GM12892 (cell line): ENCODE measurements around the gene NUP50.

ENCODE experiments used
- DNase-seq: peaks from one replicate; pipeline ENCODE4 v3.0.0; 2011; ENCODE audit not compliant: insufficient read length
- FAIRE-seq: peaks from 2 replicates; lab custom pipeline; 2011; peaks lifted over from hg19 to GRCh38; lab: Jason Lieb, UNC
- POLR2A ChIP-seq: IDR thresholded peaks from 2 replicates; pipeline ENCODE4 v1.6.1; 2011; ENCODE audit warnings: low read depth, low read length, control low read depth
- POLR2AphosphoS5 ChIP-seq: IDR thresholded peaks from 2 replicates; pipeline ENCODE4 v1.6.1; 2011; ENCODE audit warnings: low read depth, low read length, control low read depth
- TAF1 ChIP-seq: IDR thresholded peaks from 2 replicates; pipeline ENCODE4 v1.6.1; 2011; ENCODE audit warnings: low read depth, mild to moderate bottlenecking, control low read depth, low read length, borderline replicate concordance

NUP50 gene

DNA sequence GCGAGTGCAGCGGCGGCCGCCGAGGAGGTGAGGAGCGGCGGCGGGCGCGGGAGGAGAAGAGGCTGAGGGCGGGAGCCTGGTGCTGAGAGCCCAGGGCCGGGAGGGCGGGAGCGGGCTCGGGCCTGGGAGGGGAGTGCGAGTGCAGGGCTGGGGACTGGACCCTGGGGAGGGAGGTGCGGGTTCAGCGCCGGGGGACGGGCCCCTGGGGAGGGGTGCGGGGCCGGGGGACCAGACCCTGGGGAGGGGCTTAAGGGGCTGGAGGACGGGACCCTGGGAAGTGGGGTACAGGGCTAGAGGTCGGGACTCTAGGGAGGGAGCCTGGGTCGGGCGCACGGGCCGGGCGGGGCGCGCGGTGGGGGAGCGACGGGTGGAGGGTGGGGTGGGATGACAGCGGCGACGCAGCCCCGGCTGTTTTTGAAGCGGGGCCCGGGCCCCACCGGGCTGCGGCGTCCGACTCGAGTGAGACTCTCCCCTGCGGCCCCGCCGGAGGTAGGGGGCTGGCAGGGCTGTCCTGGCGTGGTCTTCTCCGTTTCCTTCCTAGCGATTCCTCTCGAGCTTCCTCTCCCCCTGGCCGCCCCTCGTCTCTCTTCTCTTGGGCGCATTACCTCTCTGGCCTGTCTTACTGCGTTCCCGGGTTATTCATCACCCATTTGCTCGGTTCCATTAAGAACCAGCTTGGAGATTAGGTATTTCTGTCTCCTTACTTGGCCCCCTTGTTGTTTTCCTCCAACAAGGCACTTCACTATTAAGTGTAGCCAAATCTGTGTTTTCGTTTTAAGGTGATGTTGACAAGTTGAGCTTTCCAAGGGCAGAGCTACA lies 754 bp downstream of the NUP50 start:
- FAIRE-seq: no peak
- peak; percentile 50 for DNase-seq
- no peak for TF ChIP-seq POLR2A
- TF ChIP-seq TAF1: no peak
- TF ChIP-seq POLR2AphosphoS5: no peak

DNA sequence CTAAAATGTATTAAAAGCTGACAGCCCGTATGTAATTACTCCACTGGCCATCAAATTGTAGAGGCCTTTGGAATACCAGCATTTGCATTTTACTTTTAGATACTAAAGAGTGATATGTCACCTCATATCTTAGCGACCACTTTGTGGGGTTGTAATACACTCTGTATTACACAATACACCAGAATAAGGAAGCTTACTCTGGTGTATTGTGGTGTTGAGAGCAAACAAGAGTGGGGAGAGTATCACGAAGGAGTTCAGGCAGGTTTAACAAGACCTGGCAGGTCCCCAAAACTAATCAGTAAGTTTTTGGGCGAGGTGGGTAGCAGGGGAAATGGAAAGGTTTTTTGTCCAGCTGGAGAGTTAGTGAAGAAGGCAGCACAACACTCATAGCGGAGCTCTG lies 3.2 kb downstream of the NUP50 start:
- FAIRE-seq (no peak), DNase-seq (no peak)
- TF ChIP-seq TAF1 (no peak), POLR2A (no peak), POLR2AphosphoS5 (no peak)

DNA sequence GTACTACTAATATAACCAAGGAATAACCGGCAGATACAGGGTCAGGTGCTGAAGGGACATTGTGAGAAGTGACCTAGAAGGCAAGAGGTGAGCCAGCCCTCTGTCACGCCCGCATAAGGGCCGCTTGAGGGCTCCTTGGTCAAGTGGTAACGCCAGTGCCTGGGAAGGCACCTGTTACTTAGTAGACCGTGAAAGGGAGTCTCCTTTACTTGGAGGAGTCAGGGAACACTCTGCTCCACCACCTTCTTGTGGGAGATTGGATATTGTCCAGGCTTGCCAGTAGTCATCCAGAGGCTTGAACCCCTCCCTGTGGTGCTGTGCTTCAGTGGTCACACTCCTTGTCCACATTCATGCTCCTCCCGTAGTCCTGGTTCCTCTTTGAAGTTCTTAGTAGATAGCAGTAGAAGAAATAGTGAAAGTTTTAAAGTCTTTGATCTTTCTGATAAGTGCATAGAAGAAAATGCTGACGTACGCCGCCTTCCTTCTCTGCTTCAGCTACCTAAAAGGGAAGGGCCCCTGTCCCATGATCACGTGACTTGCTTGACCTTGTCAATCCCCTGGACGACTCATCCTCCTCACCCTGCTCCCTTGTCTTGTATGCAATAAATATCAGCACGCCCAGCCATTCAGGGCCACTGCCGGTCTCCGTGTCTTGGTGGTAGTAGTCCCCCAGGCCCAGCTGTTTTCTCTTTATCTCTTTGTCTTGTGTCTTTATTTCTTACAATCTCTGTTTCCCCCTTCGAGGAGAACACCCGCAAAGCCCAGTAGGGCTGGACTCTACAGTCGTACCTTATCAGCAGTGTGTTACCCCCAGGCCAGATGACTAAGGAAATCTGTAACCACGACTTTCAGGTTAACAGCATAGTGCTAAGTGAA lies 6.1 kb downstream of the NUP50 start:
- FAIRE-seq (no peak), DNase-seq (no peak)
- no peak for TF ChIP-seq POLR2AphosphoS5
- TF ChIP-seq POLR2A: no peak
- TF ChIP-seq TAF1: no peak

DNA sequence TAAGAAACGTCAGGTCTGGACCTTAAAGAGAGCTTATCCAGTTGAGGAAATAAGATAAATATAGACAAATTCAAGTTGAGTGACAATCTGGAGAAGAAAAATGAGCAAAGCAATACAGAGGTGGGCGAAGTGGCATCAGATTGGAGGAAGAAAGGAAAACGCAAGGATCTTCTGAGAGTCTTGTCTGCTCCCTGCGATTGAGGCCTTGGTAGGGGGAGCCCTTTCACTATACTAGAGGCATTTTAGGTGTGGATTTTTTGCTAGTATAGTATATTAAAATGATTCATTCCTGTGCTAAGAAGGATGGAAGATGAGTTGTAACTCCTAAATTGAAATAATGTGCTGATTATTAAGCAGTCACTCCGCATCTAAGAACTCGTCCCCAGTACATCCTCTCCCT lies 8.1 kb downstream of the NUP50 start:
- no peak for FAIRE-seq
- no peak for DNase-seq
- no peak for TF ChIP-seq TAF1
- TF ChIP-seq POLR2AphosphoS5: no peak
- no peak for TF ChIP-seq POLR2A

DNA sequence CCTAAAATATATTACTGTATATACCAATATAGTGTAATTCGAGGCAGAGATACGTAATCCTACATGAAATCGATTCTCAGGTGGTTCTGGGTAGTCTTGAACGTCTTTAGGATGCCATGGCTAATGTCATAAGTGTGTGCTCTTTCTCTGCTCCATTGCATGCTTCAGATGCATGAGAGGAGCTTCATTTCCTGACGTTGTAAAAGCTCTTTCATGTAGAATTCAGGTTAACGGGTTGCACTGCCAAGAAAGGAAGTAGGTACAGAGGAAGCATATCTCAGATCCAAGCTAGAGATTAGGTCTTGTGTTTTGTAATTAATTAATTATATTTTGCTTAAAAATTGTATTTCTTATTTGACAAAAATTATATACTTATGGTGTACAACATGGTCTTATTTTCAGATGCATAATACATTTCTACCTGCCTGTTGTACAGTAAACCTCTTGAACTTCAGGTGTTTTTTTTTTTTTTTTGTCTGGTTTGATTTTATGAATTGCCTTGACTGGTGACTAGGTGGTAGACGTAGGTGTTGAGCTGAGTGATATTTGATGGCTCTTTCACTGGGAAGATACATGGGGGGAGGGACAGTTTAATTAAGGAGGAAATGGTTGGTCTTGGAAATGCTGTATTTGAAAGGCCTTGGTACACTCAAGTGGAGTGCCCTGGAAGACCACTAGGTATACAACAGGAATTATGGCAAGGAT lies 9.3 kb downstream of the NUP50 start:
- no peak for DNase-seq
- no peak for FAIRE-seq
- no peak for TF ChIP-seq POLR2AphosphoS5
- TF ChIP-seq POLR2A: no peak
- no peak for TF ChIP-seq TAF1

DNA sequence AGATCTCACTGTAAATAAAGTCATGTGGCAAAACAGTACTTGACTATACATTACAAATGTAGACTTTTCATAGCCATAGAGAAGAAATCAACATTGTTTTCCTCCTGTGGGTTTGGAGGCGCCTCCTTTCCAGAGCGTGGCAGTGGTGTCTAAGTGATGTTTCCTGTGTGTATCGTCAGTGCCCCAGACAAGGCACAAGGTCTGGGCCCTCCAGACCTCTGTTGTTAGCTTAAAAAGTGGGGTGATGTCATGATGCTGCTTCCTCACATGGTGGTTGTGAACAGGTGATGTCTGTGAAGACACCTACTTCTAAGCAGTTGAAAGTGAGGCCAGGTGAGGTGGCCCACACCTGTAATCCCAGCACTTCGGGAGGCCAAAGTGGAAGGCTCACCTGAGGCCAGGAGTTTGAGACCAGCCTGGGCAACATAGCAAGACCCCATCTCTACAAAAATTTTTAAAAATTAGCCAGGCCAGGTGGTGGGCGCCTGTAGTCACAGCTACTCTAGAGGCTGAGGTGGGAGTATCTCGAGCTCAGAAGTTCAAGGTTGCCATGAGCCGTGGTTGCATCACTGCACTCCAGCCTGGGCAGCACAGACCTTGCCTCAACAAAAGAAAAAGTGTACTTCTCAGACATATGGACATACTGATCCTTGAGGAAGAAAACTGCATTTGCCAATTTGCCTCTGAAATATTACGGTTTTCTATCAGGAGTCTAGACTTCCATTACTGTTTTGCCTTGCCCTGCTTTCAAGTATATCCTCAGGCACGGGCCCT lies 15.7 kb downstream of the NUP50 start:
- no peak for TF ChIP-seq TAF1
- TF ChIP-seq POLR2AphosphoS5: no peak
- no peak for TF ChIP-seq POLR2A
- DNase-seq: no peak
- peak; percentile 14 for FAIRE-seq

DNA sequence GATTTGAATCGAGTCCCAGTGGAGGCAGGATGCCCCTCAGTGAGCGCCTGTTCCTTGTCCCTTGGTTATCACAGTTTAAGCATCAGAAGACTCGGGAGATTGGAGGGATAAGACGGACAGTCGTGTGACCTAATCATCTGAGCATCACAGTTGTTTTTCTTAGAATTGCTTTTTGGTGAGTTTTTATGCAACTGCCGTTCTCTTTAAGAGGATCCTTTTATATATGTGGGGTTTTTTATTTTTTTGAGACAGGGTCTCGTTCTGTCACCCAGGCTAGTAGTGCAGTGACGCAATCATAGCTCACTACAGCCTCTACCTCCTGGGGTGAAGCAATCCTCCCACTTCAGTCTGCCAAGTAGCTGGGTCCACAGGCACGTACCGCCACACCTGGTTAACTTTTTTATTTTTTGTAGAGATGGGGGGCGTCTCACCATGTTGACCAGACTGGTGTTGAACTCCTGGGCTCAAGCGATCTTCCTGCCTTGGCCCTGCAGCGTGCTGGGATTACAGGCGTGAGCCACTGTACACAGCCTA lies 16.5 kb downstream of the NUP50 start:
- FAIRE-seq: peak; percentile 46
- no peak for DNase-seq
- TF ChIP-seq POLR2AphosphoS5 (no peak), POLR2A (no peak), TAF1 (no peak)

DNA sequence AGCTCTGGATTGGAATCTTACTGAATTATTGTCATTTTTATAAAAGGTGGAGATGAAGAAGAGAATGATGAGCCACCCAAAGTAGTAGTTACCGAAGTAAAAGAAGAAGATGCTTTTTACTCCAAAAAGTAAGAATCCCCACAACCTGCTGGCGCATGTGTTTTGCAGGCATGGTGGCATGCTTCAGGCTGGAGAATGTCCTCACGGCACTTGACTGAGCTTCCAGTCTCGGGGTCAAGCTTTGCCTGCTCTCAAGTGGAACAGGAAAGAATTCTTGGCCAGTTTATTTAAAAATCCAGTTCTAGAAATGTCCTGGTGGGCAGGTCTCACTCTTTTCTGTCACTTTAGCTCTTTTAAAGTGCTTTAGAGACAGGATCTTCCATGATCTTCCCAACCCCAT lies 17.5 kb downstream of the NUP50 start:
- no peak for DNase-seq
- no peak for FAIRE-seq
- TF ChIP-seq TAF1 (no peak), POLR2AphosphoS5 (no peak), POLR2A (no peak)

DNA sequence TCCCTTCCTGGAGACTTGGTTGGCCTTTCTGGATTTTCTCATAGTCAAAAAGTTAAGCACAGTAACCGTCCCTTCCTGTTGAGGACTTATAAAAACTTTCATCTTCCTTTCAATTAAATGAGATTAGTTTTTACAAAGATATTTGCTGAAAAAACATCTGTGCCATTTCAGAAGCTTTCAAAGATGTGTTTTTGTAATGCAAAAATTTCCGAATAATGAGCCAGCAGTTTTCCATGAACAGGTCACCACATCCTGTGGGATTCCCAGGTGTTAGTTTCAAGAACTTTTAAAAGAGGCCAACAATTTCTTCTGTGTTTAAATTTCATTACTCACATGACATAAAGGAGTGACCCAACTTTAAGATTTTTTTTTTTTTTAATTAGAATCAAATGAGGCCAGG lies 18.0 kb downstream of the NUP50 start:
- FAIRE-seq (no peak), DNase-seq (no peak)
- no peak for TF ChIP-seq TAF1

DNA sequence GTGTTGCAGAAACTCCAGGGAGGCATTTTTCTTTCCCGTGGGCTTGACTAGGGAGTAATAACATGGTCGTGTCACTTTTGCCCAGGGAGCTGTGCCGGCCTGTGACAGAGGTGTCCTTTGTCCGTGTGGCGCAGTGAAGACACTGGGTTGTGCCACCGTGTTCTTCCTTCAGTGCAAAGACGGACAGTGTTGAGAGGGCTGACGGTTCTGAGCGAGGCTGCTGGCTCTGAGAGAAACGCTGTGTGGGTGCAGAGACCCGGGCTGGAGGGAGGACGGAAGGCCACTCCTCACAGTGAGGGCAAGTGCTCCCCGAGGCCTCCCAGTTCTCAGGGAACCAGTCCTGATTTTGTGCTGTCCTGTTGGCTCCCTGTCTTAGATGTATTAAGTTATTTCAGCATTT lies 20.2 kb downstream of the NUP50 start:
- FAIRE-seq (no peak), DNase-seq (no peak)
- TF ChIP-seq POLR2A (no peak), POLR2AphosphoS5 (no peak), TAF1 (no peak)

DNA sequence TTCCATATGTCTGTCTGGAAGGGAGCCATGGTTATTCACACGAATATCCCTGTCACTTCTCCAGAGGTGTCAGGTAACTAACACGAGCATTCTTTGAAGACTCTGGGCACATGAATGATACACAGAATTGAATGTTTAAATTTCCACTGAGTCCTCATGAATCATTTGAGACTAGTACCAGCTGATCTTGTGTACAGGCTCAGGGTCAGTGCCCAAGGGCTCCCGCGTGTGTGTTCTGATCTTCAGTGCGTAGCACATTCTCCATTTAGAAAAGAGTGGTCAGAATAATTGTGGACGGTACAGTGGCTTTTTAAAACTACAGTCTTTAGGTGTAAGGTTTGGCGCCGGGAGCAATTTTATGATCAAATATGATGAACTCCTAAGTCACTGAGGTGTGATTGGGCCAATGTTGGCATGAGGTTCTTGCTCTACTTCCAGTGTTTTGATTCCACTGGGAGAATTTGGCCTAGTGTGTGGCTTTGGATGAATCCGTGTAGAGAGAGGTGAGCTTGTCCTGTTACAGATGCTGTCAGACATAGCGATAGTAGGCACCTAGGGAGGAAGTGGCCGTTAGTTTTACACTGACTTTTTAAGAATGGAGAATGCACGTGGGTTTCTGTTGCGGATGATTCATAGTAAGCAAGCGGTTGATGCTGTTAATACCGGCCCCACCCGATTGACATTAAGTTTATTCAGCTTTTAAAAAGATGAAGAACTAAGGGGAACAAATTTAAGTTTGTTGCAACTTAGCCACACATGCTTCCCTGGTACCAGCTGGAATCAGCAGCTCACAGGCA lies 22.2 kb downstream of the NUP50 start:
- no peak for FAIRE-seq
- no peak for DNase-seq
- TF ChIP-seq TAF1 (no peak), POLR2A (0 out of 2 replicates have a peak, but pooled peaks have one; percentile 15), POLR2AphosphoS5 (no peak)
